NT2/D1 (cell line): ENCODE results near the gene ZCCHC4.

Source experiments
- SUZ12 ChIP-seq: IDR thresholded peaks from 2 replicates; pipeline ENCODE4 v1.6.1; 2011; ENCODE audit not compliant: insufficient read length, insufficient read depth; ENCODE audit errors: extremely low read depth
- YY1 ChIP-seq: IDR thresholded peaks from 2 replicates; pipeline ENCODE4 v1.6.1; 2011; ENCODE audit not compliant: insufficient read length, insufficient read depth
- ZNF274 ChIP-seq: IDR thresholded peaks from 2 replicates; pipeline ENCODE4 v1.6.1; 2011; ENCODE audit warnings: mild to moderate bottlenecking, low read depth, low read length

DNA sequence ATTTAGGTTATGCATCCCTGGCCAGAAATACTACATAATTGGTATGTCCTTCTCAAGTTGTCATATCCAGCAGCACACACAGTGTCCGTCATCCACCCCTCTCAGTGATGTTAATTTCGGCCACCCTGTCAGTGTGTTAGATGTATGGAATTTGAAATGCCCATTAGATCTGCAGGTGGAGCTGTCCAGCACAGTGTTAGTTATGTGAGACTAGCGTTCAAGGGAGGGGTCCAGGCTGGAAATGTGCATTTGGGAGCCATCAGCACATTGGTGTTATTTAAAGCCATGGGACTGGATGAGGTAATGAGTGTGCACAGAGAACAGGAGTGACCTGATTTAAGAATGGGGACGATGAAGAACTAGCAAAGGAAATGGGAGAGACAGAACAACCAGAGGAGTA lies 86.9 kb downstream of the ZCCHC4 start:
- no peak for TF ChIP-seq YY1
- no peak for TF ChIP-seq SUZ12
- no peak for TF ChIP-seq ZNF274
